Hepatocyte (in vitro differentiated cells): Measurements from ENCODE around the gene CYTH1.

ENCODE experiments used
- EZH2phosphoT487 ChIP-seq: fragments of 200-600 bp; sonication (generic); IDR thresholded peaks from one replicate; pipeline ENCODE4 v1.6.1; 2018; ENCODE audit warnings: antibody characterized with exemption, mild to moderate bottlenecking, low read depth, moderate library complexity; ENCODE audit not compliant: unreplicated experiment, severe bottlenecking
- TF ChIP-seq, protein P1 (sequence below): fragments of 200-600 bp; sonication (generic); IDR thresholded peaks from 2 replicates; pipeline ENCODE4 v1.5.1; 2016; ENCODE audit warnings: antibody characterized with exemption, mild to moderate bottlenecking; ENCODE audit not compliant: poor library complexity

DNA sequence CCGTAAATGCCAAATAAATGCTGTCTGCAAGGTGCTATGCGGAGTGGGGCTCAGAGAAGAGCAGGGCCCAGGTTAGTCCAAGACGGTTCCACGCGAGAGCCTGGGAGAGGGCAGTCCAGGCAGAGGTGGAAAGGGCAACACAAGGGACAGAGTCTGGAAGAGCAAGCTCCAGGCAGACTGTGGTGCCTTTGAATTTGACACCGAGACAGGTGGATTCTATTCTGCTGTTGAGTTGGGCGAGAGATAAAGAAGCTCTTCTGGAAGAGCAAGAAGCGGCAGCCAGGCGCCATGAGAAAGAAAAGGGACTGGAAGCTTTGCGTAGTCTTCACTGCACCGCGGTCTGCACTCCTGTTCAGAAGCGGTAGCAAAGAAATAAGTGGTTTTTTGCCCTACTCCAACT lies 55.6 kb downstream of the CYTH1 start:
- TF ChIP-seq, protein P1, sequence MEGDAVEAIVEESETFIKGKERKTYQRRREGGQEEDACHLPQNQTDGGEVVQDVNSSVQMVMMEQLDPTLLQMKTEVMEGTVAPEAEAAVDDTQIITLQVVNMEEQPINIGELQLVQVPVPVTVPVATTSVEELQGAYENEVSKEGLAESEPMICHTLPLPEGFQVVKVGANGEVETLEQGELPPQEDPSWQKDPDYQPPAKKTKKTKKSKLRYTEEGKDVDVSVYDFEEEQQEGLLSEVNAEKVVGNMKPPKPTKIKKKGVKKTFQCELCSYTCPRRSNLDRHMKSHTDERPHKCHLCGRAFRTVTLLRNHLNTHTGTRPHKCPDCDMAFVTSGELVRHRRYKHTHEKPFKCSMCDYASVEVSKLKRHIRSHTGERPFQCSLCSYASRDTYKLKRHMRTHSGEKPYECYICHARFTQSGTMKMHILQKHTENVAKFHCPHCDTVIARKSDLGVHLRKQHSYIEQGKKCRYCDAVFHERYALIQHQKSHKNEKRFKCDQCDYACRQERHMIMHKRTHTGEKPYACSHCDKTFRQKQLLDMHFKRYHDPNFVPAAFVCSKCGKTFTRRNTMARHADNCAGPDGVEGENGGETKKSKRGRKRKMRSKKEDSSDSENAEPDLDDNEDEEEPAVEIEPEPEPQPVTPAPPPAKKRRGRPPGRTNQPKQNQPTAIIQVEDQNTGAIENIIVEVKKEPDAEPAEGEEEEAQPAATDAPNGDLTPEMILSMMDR: no peak
- TF ChIP-seq EZH2phosphoT487: no peak
